Activated CD4-positive, CD25-positive, alpha-beta regulatory T cell treated with anti-CD3 and anti-CD28 coated beads, Interleukin-2, amount 50 U/mL, for 72 hours (primary cell): ENCODE results near the gene SLC6A20.
"Not testable (repeated sequence)": the region's sequence is repeated elsewhere in the genome, so short reads cannot be mapped to it uniquely, and the experiment has no call there.

Experiments used
- DNase-seq: peaks from one replicate; pipeline ENCODE4 v3.0.0; 2021

The SLC6A20 gene

GRCh38 chr3:45777746-45778386 lies 18.5 kb downstream of the SLC6A20 start:
- DNase-seq = no peak

GRCh38 chr3:45777111-45777745 lies 19.1 kb downstream of the SLC6A20 start:
- DNase-seq = no peak

GRCh38 chr3:45776611-45777010 lies 19.7 kb downstream of the SLC6A20 start:
- no peak for DNase-seq

- DNase-seq = no peak
These were observed 20.1 kb downstream of the SLC6A20 start for GRCh38 chr3:45776301-45776595.

GRCh38 chr3:45775571-45776300 lies 20.6 kb downstream of the SLC6A20 start:
- no peak for DNase-seq

GRCh38 chr3:45774581-45775521 lies 21.5 kb downstream of the SLC6A20 start:
- DNase-seq = no peak

- no peak for DNase-seq
These were observed 22.5 kb downstream of the SLC6A20 start for GRCh38 chr3:45773714-45774449.

GRCh38 chr3:45773072-45773471 lies 23.3 kb downstream of the SLC6A20 start:
- no peak for DNase-seq

GRCh38 chr3:45772341-45773035 lies 23.8 kb downstream of the SLC6A20 start:
- no peak for DNase-seq

GRCh38 chr3:45771831-45772230 lies 24.5 kb downstream of the SLC6A20 start:
- DNase-seq = no peak

GRCh38 chr3:45771166-45771775 lies 25.1 kb downstream of the SLC6A20 start:
- no peak for DNase-seq

- no peak for DNase-seq
These were observed 30.4 kb downstream of the SLC6A20 start for GRCh38 chr3:45765958-45766357.

- no peak for DNase-seq
These were observed 31.0 kb downstream of the SLC6A20 start for GRCh38 chr3:45765266-45765851.

GRCh38 chr3:45763303-45763675 lies 33.0 kb downstream of the SLC6A20 start:
- no peak for DNase-seq

- DNase-seq = no peak
These were observed 33.6 kb downstream of the SLC6A20 start for GRCh38 chr3:45762647-45763302.

GRCh38 chr3:45761831-45762230 lies 34.5 kb downstream of the SLC6A20 start:
- no peak for DNase-seq

- DNase-seq = no peak
These were observed 35.2 kb downstream of the SLC6A20 start for GRCh38 chr3:45760878-45761711.

- DNase-seq = no peak
These were observed 36.5 kb downstream of the SLC6A20 start for GRCh38 chr3:45759851-45760250.

- no peak for DNase-seq
These were observed 37.5 kb downstream of the SLC6A20 start for GRCh38 chr3:45758871-45759270.

GRCh38 chr3:45757141-45757540 lies 39.2 kb downstream of the SLC6A20 start:
- DNase-seq = not testable (repeated sequence)
